Measurements from ENCODE around the gene TPK1. TPM values are rescaled to one million over a fixed set of nuclear protein-coding genes. Genes with fewer than 3 reads are reported as not detected.

Gene TPK1
- total and polyA plus RNA-seq, 2 of the 13 experiments (the other 11 are each of a cell fraction or from before 2014, with no cell fraction given): 1.0 to 1.2 TPM

- Histone ChIP-seq H4K20me1 (ENCODE audit: insufficient read depth, low read length) (no peaks in the 10 kb centered on the region), H3K36me3 (replicated peaks in 1 of 2; ENCODE audit: control insufficient read depth in 1 of 2, insufficient read depth in 2 of 2, low read length in 2 of 2) (no peaks in the 10 kb centered on the region), H3K9ac (ENCODE audit: insufficient read depth, low read depth, low read length) (no peak overlapping the region), H3K4me2 (ENCODE audit: low read depth, low read length) (no peak overlapping the region), H3K79me2 (ENCODE audit: insufficient read depth, low read length) (no peaks in the 10 kb centered on the region), H3K9me3 (ENCODE audit: low read length) (no peaks in the 10 kb centered on the region), H2AFZ (ENCODE audit: low read length) (no peak overlapping the region), H3K27ac (ENCODE audit: extremely low read length, insufficient read depth, low read length) (no peak overlapping the region), H3K4me3 (replicated peaks in 1 of 3; ENCODE audit: insufficient read depth in 1 of 3, low read depth in 2 of 3, low read length in 3 of 3) (no peak overlapping the region), H3K27me3 (ENCODE audit: control insufficient read depth in 1 of 2, insufficient read depth in 2 of 2, low read length in 2 of 2) (no peaks in the 10 kb centered on the region), H3K4me1 (ENCODE audit: insufficient read depth, low read length) (no peaks in the 10 kb centered on the region)
- no peak for DNase-seq (ENCODE audit: low spot score)
- ChIA-PET CTCF (ENCODE audit: low intra/inter-chr PET ratio, low total read pairs) (no interaction called here), POLR2A (no interaction called here)
- FAIRE-seq: no peak
- intact Hi-C loops (cut with micrococcal nuclease; ENCODE audit: unreplicated experiment): no loop called here
- no peak for ATAC-seq
- 43% methylated on average over 1 of the region's 3 CpGs for WGBS (ENCODE audit: low lambda C conversion rate)
- no peak for TF ChIP-seq FUBP1 (CRISPR knock-in tag; IDR thresholded peaks at IDR 0.05; ENCODE audit: borderline replicate concordance)
- TF ChIP-seq ZNF761 (CRISPR knock-in tag; conservative IDR thresholded peaks at IDR 0.05): no peak
- no peak for TF ChIP-seq SNAPC2 (CRISPR knock-in tag; IDR thresholded peaks at IDR 0.05)
- no peak for TF ChIP-seq ZNF430 (CRISPR knock-in tag; IDR thresholded peaks at IDR 0.05)
- no peak for TF ChIP-seq EHMT2 (IDR thresholded peaks at IDR 0.05; ENCODE audit: borderline replicate concordance, low read depth, low read length)
- no peak for TF ChIP-seq ZGPAT (CRISPR knock-in tag; IDR thresholded peaks at IDR 0.05)
- TF ChIP-seq ZNF17 (CRISPR knock-in tag; IDR thresholded peaks at IDR 0.05): no peak
- in situ Hi-C loops (cut with HindIII; ENCODE audit: extremely low pct_ligation_motif_present, low pct_unique_long_range_greater_than_20kb): no loop called here
- BruUV-seq (replicated peaks): no TSS peak
These were observed 43.8 kb downstream of the TPK1 start for GRCh38 chr7:144792050-144792449.

Measured in HepG2 (cell line).